ENCODE measurements around the gene ATG16L2.

ATG16L2 gene

DNA sequence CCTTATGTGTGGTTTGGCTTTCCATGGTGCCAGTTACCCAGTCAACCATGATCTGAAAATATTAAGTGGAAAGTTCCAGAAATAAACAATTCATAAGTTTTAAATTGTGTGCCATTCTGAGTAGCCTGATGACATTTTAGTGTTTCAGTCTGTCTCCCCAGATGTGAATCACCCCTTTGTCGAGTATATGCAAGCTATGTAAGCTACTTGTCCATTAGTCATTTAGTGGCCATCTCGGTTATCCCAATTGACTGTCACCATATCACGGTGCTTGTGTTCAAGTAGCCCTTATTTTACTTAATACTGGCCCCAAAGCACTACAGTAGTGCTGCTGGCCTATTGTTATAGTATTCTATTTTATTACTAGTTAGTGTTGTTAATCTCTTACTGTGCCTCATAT, 44.9 kb downstream of the ATG16L2 start:
- Histone ChIP-seq H3K36me3 (ENCODE audit: insufficient read depth, low read length) (no peaks in the 10 kb centered on the region), H3K9me3 (ENCODE audit: insufficient read depth, low read depth, low read length) (no peaks in the 10 kb centered on the region), H3K27me3 (ENCODE audit: insufficient read depth, low read length) (no peaks in the 10 kb centered on the region), H3K4me1 (ENCODE audit: insufficient read depth, low read length) (peaks cover 9% of the 10 kb centered on the region; the same call in 1 of the 2 replicates), H3K27ac (ENCODE audit: low read depth, low read length) (no peak overlapping the region), H3K9ac (ENCODE audit: low read depth, low read length) (no peak overlapping the region), H3K4me3 (ENCODE audit: low read length) (no peak overlapping the region)
- 96% methylated on average over 3 of the region's 3 CpGs for WGBS

GRCh38 chr11:72860010-72860409, 45.8 kb downstream of the ATG16L2 start:
- WGBS, result 86% methylated on average over 3 of the region's 4 CpGs

DNA sequence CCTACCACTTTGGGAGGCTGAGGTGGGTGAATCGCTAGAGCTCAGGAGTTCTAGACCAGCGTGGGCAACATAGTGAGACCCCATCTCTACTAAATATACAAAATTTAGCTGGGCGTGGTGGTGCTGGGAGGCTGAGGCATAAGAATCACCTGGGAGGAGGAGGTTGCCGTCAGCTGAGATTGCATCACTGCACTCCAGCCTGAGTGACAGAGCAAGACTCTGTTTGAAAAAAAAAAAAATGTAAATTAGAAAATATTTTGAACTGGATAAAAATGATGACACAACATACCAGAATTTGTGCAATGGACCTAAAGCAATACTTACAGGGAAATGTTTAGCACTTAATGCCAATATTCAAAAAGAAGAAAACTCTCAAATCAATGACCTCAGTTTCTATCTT, 46.4 kb downstream of the ATG16L2 start:
- Histone ChIP-seq H3K27ac (ENCODE audit: low read depth, low read length) (no peak overlapping the region), H3K4me1 (ENCODE audit: insufficient read depth, low read length) (peaks cover 9% of the 10 kb centered on the region; the same call in 1 of the 2 replicates), H3K36me3 (ENCODE audit: insufficient read depth, low read length) (no peaks in the 10 kb centered on the region), H3K27me3 (ENCODE audit: insufficient read depth, low read length) (no peaks in the 10 kb centered on the region), H3K4me3 (ENCODE audit: low read length) (no peak overlapping the region), H3K9ac (ENCODE audit: low read depth, low read length) (no peak overlapping the region), H3K9me3 (ENCODE audit: insufficient read depth, low read depth, low read length) (no peaks in the 10 kb centered on the region)
- WGBS, result 94% methylated on average over 4 of the region's 4 CpGs

More at GRCh38 chr11:72860010-72860409, 45.8 kb downstream of the ATG16L2 start:
- peaks cover 9% of the 10 kb centered on the region; the same call in 1 of the 2 replicates for H3K4me1 ChIP-seq (ENCODE audit: insufficient read depth, low read length)
- H3K27ac ChIP-seq (ENCODE audit: low read depth, low read length), result no peak overlapping the region
- H3K36me3 ChIP-seq (ENCODE audit: insufficient read depth, low read length), result no peaks in the 10 kb centered on the region
- no peaks in the 10 kb centered on the region for H3K27me3 ChIP-seq (ENCODE audit: insufficient read depth, low read length)
- no peaks in the 10 kb centered on the region for H3K9me3 ChIP-seq (ENCODE audit: insufficient read depth, low read depth, low read length)
- no peak overlapping the region for H3K4me3 ChIP-seq (ENCODE audit: low read length)
- H3K9ac ChIP-seq (ENCODE audit: low read depth, low read length), result no peak overlapping the region

DNA sequence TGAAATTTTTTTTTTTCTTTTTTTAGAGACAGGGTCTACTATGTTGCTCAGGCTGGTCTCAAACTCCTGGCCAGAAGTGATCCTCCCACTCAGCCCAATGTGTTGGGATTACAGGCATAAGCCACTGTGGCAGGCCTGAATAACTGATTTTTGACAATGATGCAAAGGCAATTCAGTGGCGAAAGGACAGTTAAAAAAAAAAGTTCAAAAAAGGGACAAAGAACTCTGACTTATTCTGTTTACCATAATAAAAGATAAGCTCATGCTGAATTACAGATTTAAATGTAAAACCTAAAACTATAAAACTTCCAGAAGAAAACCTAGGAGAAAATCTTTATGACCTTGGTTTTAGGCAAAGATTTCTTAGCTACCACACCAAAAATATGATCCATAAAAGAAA, 48.9 kb downstream of the ATG16L2 start:
- H3K4me3 ChIP-seq (ENCODE audit: low read length), result no peak overlapping the region
- no peaks in the 10 kb centered on the region for H3K27me3 ChIP-seq (ENCODE audit: insufficient read depth, low read length)
- H3K9ac ChIP-seq (ENCODE audit: low read depth, low read length), result no peak overlapping the region
- 100% methylated on average over 1 of the region's 1 CpG for WGBS
- H3K36me3 ChIP-seq (ENCODE audit: insufficient read depth, low read length), result no peaks in the 10 kb centered on the region
- H3K9me3 ChIP-seq (ENCODE audit: insufficient read depth, low read depth, low read length), result no peaks in the 10 kb centered on the region
- peaks cover 9% of the 10 kb centered on the region; the same call in 1 of the 2 replicates for H3K4me1 ChIP-seq (ENCODE audit: insufficient read depth, low read length)
- H3K27ac ChIP-seq (ENCODE audit: low read depth, low read length), result no peak overlapping the region

DNA sequence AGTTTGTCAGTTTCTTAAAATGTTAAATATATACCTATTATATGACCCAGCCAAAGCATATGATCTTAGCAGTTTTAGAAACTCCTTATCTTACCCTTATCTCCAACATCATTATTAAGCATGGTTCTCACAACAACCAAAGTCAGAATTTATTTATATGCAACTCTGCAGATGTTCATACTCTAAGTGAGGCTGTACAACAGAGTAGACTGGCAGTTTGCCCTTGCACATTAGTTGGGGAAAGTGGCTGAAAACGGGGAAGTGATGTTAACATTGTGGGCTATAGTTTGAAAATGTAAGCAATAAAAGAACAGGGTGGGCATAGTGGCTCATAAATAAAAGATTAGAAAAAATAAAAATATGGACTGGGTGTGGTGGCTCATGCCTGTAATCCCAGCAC, 49.7 kb downstream of the ATG16L2 start:
- Histone ChIP-seq H3K27ac (ENCODE audit: low read depth, low read length) (no peak overlapping the region), H3K9ac (ENCODE audit: low read depth, low read length) (no peak overlapping the region), H3K4me1 (ENCODE audit: insufficient read depth, low read length) (peaks cover 9% of the 10 kb centered on the region; the same call in 1 of the 2 replicates), H3K36me3 (ENCODE audit: insufficient read depth, low read length) (no peaks in the 10 kb centered on the region), H3K27me3 (ENCODE audit: insufficient read depth, low read length) (no peaks in the 10 kb centered on the region), H3K9me3 (ENCODE audit: insufficient read depth, low read depth, low read length) (no peaks in the 10 kb centered on the region), H3K4me3 (ENCODE audit: low read length) (no peak overlapping the region)
- WGBS, result 91% methylated on average over 1 of the region's 1 CpG

DNA sequence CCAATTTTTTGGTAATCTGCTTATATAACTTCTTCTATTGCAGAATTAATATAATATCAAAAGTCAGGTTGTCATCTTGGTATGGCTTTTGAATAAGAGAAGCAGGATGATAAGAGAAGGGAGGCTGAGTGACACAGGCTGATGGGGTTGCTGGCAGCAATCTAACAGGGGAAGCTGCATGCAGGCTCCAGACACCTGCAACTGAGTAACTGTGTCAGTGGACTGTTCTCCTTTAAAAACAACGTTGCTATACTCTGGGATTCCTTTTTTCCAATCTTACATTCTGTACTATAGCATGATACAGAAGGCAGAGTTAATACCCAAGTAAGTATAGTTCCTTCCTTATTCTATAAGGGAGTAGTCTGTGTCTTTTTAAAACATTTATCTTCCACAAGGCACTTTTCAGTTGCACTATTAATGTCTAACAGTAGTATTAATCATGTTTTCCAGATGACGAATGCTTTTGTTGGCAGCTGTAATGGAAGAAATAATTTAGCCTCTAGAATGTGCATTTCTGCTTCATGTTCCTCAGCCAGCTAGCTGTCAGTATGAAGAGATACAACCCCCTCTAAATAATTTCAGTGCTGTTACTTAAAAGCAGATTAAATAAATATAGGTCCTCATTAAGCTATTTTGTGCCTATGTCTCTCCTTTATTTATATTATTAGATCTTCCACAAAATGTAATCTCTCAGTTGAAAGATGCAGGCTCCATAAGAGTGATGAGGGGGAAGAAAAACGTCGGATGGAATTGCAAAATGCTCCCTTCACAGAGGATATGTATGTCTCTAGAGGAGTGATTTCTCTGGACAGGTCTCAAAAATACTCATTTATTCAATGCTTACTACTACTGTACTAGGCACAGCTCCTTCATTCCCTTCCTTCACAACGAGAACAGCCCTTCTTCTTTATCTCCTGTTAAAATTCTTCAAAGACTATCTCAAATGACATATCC, 50.8 kb downstream of the ATG16L2 start:
- no peak overlapping the region for H3K27ac ChIP-seq (ENCODE audit: low read depth, low read length)
- no peaks in the 10 kb centered on the region for H3K9me3 ChIP-seq (ENCODE audit: insufficient read depth, low read depth, low read length)
- no peak overlapping the region for H3K4me3 ChIP-seq (ENCODE audit: low read length)
- H3K4me1 ChIP-seq (ENCODE audit: insufficient read depth, low read length), result peaks cover 9% of the 10 kb centered on the region; the same call in 1 of the 2 replicates
- H3K36me3 ChIP-seq (ENCODE audit: insufficient read depth, low read length), result no peaks in the 10 kb centered on the region
- 91% methylated on average over 5 of the region's 5 CpGs for WGBS
- H3K9ac ChIP-seq (ENCODE audit: low read depth, low read length), result no peak overlapping the region
- H3K27me3 ChIP-seq (ENCODE audit: insufficient read depth, low read length), result no peaks in the 10 kb centered on the region

GRCh38 chr11:72867970-72868369, 53.8 kb downstream of the ATG16L2 start:
- no peak overlapping the region for H3K4me3 ChIP-seq (ENCODE audit: low read length)
- H3K9ac ChIP-seq (ENCODE audit: low read depth, low read length), result no peak overlapping the region
- H3K27me3 ChIP-seq (ENCODE audit: insufficient read depth, low read length), result no peaks in the 10 kb centered on the region
- WGBS, result 97% methylated on average over 5 of the region's 5 CpGs
- no peaks in the 10 kb centered on the region for H3K9me3 ChIP-seq (ENCODE audit: insufficient read depth, low read depth, low read length)
- no peak overlapping the region for H3K27ac ChIP-seq (ENCODE audit: low read depth, low read length)
- H3K36me3 ChIP-seq (ENCODE audit: insufficient read depth, low read length), result no peaks in the 10 kb centered on the region
- H3K4me1 ChIP-seq (ENCODE audit: insufficient read depth, low read length), result no peaks in the 10 kb centered on the region

DNA sequence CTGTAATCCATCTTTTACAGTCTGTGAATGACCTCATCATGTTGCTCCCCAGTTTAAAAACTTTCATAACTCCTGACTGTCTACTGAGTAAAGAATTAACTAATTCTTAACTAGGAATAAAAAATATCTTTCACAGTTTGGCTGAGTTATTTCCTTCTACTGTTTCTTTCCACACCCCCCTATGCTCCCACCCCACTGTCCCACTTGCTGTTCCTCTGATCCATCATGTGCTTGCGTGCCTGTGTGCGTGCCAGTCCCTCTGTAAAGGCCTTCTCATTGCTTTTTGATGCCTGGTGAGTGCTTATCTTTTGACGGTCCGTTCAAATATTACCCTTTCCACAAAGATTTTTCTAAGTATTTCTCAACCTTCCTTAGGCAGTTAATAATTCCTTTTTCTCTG, 55.6 kb downstream of the ATG16L2 start:
- WGBS, result 83% methylated on average over 4 of the region's 4 CpGs
- no peaks in the 10 kb centered on the region for H3K4me1 ChIP-seq (ENCODE audit: insufficient read depth, low read length)
- no peak overlapping the region for H3K4me3 ChIP-seq (ENCODE audit: low read length)
- H3K27me3 ChIP-seq (ENCODE audit: insufficient read depth, low read length), result no peaks in the 10 kb centered on the region
- no peak overlapping the region for H3K9ac ChIP-seq (ENCODE audit: low read depth, low read length)
- no peaks in the 10 kb centered on the region for H3K36me3 ChIP-seq (ENCODE audit: insufficient read depth, low read length)
- H3K27ac ChIP-seq (ENCODE audit: low read depth, low read length), result no peak overlapping the region
- no peaks in the 10 kb centered on the region for H3K9me3 ChIP-seq (ENCODE audit: insufficient read depth, low read depth, low read length)

GRCh38 chr11:72871119-72871518, 56.9 kb downstream of the ATG16L2 start:
- H3K9ac ChIP-seq (ENCODE audit: low read depth, low read length), result no peak overlapping the region
- H3K36me3 ChIP-seq (ENCODE audit: insufficient read depth, low read length), result no peaks in the 10 kb centered on the region
- H3K27me3 ChIP-seq (ENCODE audit: insufficient read depth, low read length), result no peaks in the 10 kb centered on the region
- no peak overlapping the region for H3K27ac ChIP-seq (ENCODE audit: low read depth, low read length)
- H3K9me3 ChIP-seq (ENCODE audit: insufficient read depth, low read depth, low read length), result no peaks in the 10 kb centered on the region
- no peak overlapping the region for H3K4me3 ChIP-seq (ENCODE audit: low read length)
- 98% methylated on average over 1 of the region's 1 CpG for WGBS
- no peaks in the 10 kb centered on the region for H3K4me1 ChIP-seq (ENCODE audit: insufficient read depth, low read length)

DNA sequence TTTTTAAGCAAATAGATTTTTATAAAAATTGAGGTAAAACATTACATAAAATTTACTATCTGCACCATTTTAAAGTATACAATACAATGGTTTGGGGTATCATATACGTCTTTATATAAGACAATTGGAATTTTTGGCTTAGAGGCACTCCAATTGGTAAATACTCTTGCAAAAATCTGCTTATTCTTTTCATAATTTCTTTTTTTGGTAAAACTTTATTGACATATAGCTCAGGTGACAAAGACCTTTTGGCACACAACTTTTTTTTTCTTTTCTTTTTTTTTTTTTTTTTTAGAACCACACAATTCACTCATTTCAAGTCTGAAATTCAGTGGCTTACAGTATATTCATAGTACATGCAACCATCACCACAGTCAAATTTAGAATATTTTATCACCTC, 57.8 kb downstream of the ATG16L2 start:
- no peaks in the 10 kb centered on the region for H3K4me1 ChIP-seq (ENCODE audit: insufficient read depth, low read length)
- no peaks in the 10 kb centered on the region for H3K9me3 ChIP-seq (ENCODE audit: insufficient read depth, low read depth, low read length)
- H3K27ac ChIP-seq (ENCODE audit: low read depth, low read length), result no peak overlapping the region
- no peak overlapping the region for H3K4me3 ChIP-seq (ENCODE audit: low read length)
- no peak overlapping the region for H3K9ac ChIP-seq (ENCODE audit: low read depth, low read length)
- no peaks in the 10 kb centered on the region for H3K36me3 ChIP-seq (ENCODE audit: insufficient read depth, low read length)
- H3K27me3 ChIP-seq (ENCODE audit: insufficient read depth, low read length), result no peaks in the 10 kb centered on the region
- no CpG with 5 or more reads among the region's 1 CpG for WGBS

DNA sequence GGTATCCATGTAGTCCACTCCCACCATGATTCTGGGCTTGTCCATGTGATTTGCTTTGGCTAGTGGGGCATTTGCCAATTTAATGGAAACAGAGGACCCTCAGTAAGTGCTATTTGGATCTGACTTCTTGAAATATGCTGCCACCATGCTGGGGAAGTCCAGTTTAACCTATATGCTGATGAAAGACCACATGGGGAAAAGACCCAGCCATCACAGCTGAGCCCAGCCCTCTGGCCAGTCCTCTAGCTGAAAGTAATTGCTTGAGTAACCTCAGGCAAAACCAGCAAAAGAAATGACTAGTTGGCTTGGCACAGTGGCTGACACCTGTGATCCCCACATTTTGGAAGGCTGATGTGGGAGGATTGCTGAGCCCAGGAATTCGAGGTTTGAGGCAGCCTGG, 61.5 kb downstream of the ATG16L2 start:
- Histone ChIP-seq H3K36me3 (ENCODE audit: insufficient read depth, low read length) (no peaks in the 10 kb centered on the region), H3K4me1 (ENCODE audit: insufficient read depth, low read length) (no peaks in the 10 kb centered on the region), H3K27me3 (ENCODE audit: insufficient read depth, low read length) (no peaks in the 10 kb centered on the region), H3K9ac (ENCODE audit: low read depth, low read length) (no peak overlapping the region), H3K27ac (ENCODE audit: low read depth, low read length) (no peak overlapping the region), H3K4me3 (ENCODE audit: low read length) (no peak overlapping the region), H3K9me3 (ENCODE audit: insufficient read depth, low read depth, low read length) (no peaks in the 10 kb centered on the region)
- 88% methylated on average over 1 of the region's 1 CpG for WGBS
